Osteoblast (primary cell): ENCODE data around the gene SLIT3. TPM values are rescaled to one million over a fixed set of nuclear protein-coding genes. Genes with fewer than 3 reads are reported as not detected.

Source experiments
- DNase-seq: peaks from one replicate; pipeline ENCODE4 v3.0.0; 2011; ENCODE audit warnings: low spot score, mixed read lengths; ENCODE audit not compliant: insufficient read length; ENCODE audit errors: missing footprints
- H2AFZ ChIP-seq: 2 replicates; pipeline ENCODE4 v1.6.0; 2011; ENCODE audit warnings: mild to moderate bottlenecking, low read length
- H3K27ac ChIP-seq: 2 replicates; pipeline ENCODE4 v1.5.1; 2011; ENCODE audit warnings: mild to moderate bottlenecking, low read depth, low read length, moderate library complexity
- H3K27me3 ChIP-seq: 2 replicates; pipeline ENCODE4 v1.6.0; 2012; ENCODE audit warnings: mild to moderate bottlenecking, control low read depth, inconsistent platforms, low read length, moderate library complexity; ENCODE audit not compliant: insufficient read depth
- H3K36me3 ChIP-seq: 2 replicates; pipeline ENCODE4 v1.5.1; 2011; ENCODE audit warnings: mild to moderate bottlenecking, low read length, control low read depth, moderate library complexity; ENCODE audit not compliant: insufficient read depth
- H3K4me1 ChIP-seq: 2 replicates; pipeline ENCODE4 v1.5.1; 2011; ENCODE audit warnings: mild to moderate bottlenecking, low read length, control low read depth, moderate library complexity; ENCODE audit not compliant: insufficient read depth
- H3K4me2 ChIP-seq: 2 replicates; pipeline ENCODE4 v1.6.0; 2011; ENCODE audit warnings: mild to moderate bottlenecking, low read length; ENCODE audit not compliant: insufficient read depth
- H3K4me3 ChIP-seq: fragments of 200-600 bp; sonication (generic); 3 replicates; pipeline ENCODE4 v1.5.1; 2012; ENCODE audit warnings: mild to moderate bottlenecking, low read length, inconsistent platforms; ENCODE audit not compliant: insufficient read depth
- H3K79me2 ChIP-seq: 2 replicates; pipeline ENCODE4 v1.6.0; 2012; ENCODE audit warnings: mild to moderate bottlenecking, low read length, control low read depth, inconsistent platforms; ENCODE audit not compliant: insufficient read depth
- H3K9me3 ChIP-seq: 2 replicates; pipeline ENCODE4 v1.5.1; 2011; ENCODE audit warnings: low read depth, low read length, control low read depth
- H4K20me1 ChIP-seq: 2 replicates; pipeline ENCODE4 v1.6.0; 2012; ENCODE audit warnings: mild to moderate bottlenecking, low read length, control low read depth; ENCODE audit not compliant: insufficient read depth
- total RNA-seq: library from RNA; depleted of rRNA; stranded (reverse); fragments of >200 nt; gene quantifications from 2 replicates; pipeline ENCODE4 v1.2.3, GENCODE V29; 2012
- TF ChIP-seq, protein P1 (sequence below): IDR thresholded peaks from 2 replicates; pipeline ENCODE4 v1.5.1; 2011; ENCODE audit warnings: mild to moderate bottlenecking, low read depth, low read length, moderate library complexity; ENCODE audit errors: extremely low read depth

Gene SLIT3
- total RNA-seq, 1 donor: 37.6 TPM

DNA sequence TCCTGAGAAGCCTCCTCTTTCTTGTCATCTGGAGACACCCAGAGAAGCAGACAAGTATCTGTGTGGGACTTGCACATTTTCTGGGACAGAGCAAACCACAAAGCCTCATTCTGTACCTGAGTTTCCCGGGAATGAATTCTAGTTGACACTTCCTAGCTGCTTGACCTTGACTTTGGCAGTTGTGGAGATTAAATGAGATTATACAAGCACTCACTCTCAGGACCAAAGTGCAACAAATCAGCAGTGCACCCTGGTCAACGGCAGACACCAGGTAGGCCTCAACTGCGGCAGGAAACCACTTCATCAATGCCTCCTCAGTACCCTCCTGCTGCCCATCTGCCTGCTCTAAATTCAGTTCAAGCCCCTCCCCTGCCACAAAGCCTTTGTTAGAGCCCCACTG lies 607.1 kb downstream of the SLIT3 start:
- H3K4me1 ChIP-seq: no peaks in the 10 kb centered on the region
- no peak overlapping the region for H2AFZ ChIP-seq
- no peak overlapping the region for H3K4me2 ChIP-seq
- H3K4me3 ChIP-seq: no peak overlapping the region
- no peaks in the 10 kb centered on the region for H3K36me3 ChIP-seq
- no peaks in the 10 kb centered on the region for H3K9me3 ChIP-seq
- no peak for DNase-seq
- no peaks in the 10 kb centered on the region for H3K27me3 ChIP-seq
- H3K27ac ChIP-seq: no peak overlapping the region
- no peaks in the 10 kb centered on the region for H4K20me1 ChIP-seq
- H3K79me2 ChIP-seq: no peaks in the 10 kb centered on the region
- TF ChIP-seq, protein P1, sequence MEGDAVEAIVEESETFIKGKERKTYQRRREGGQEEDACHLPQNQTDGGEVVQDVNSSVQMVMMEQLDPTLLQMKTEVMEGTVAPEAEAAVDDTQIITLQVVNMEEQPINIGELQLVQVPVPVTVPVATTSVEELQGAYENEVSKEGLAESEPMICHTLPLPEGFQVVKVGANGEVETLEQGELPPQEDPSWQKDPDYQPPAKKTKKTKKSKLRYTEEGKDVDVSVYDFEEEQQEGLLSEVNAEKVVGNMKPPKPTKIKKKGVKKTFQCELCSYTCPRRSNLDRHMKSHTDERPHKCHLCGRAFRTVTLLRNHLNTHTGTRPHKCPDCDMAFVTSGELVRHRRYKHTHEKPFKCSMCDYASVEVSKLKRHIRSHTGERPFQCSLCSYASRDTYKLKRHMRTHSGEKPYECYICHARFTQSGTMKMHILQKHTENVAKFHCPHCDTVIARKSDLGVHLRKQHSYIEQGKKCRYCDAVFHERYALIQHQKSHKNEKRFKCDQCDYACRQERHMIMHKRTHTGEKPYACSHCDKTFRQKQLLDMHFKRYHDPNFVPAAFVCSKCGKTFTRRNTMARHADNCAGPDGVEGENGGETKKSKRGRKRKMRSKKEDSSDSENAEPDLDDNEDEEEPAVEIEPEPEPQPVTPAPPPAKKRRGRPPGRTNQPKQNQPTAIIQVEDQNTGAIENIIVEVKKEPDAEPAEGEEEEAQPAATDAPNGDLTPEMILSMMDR: no peak

DNA sequence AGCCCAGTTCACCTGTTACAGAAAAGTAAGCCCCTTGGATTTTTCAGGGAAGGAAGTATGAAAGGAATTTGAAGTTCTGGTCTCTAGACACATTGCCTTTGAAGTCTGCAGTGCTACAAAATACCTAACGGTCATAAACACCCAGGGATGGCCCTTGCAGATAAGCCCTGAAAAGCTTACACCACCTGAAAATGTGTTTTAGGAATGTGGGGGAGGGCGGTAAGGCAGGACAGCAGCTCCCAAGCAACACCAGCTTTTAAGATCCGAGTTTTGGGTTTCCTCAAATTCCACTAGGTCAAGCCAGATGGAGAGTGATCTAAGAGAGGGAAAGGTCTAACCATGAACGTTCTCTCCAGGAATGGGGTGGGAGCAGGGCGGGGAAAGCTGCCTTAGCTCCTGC lies 607.6 kb downstream of the SLIT3 start:
- Histone ChIP-seq H3K79me2 (no peaks in the 10 kb centered on the region), H3K4me3 (no peak overlapping the region), H3K9me3 (no peaks in the 10 kb centered on the region), H3K27ac (no peak overlapping the region), H3K27me3 (no peaks in the 10 kb centered on the region), H2AFZ (no peak overlapping the region), H3K4me2 (no peak overlapping the region), H4K20me1 (no peaks in the 10 kb centered on the region), H3K4me1 (no peaks in the 10 kb centered on the region), H3K36me3 (no peaks in the 10 kb centered on the region)
- TF ChIP-seq, protein P1: no peak
- DNase-seq: no peak

DNA sequence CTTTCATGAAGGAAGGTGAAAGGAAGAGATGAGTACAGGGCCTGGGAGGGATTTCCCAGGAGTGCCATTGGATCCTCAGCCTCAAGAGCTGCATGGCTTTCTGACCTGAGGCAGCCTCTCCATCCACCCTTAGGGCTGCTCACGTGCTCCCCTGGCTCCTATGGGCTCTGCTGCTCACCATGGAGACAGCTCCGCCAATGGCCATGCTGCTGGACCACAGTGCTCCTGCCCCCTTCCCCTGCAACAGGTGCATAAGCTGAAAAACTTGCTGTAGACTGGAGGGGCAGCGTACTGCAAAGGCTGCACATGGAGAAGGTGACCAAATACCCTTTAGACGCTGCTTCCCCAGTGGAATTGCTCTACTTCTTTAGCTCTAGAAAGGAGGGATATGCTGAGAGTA lies 609.0 kb downstream of the SLIT3 start:
- DNase-seq: no peak
- no peaks in the 10 kb centered on the region for H3K27me3 ChIP-seq
- no peak overlapping the region for H3K27ac ChIP-seq
- no peaks in the 10 kb centered on the region for H4K20me1 ChIP-seq
- no peak overlapping the region for H3K4me2 ChIP-seq
- no peaks in the 10 kb centered on the region for H3K79me2 ChIP-seq
- H2AFZ ChIP-seq: no peak overlapping the region
- TF ChIP-seq, protein P1: no peak
- no peak overlapping the region for H3K4me3 ChIP-seq
- no peaks in the 10 kb centered on the region for H3K4me1 ChIP-seq
- H3K36me3 ChIP-seq: no peaks in the 10 kb centered on the region
- H3K9me3 ChIP-seq: no peaks in the 10 kb centered on the region

DNA sequence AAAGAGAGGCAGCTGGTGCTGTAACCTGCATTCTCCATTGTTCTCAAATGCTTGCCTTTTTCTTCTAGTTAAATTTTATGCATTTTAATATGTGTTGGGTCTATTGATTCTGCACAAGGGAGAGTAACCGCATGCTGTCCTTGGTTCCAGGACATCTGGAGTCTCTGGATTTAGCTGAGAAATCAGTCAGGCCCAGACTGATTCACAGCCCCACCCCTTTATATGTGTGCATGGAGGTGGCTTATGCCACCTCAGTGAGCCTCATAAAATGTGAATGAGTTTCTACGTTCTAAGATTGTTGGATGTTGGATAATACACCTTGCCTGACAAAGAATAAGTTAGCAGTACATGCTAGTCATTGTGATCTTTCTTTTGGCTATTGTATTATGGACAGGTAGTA lies 611.7 kb downstream of the SLIT3 start:
- TF ChIP-seq, protein P1: no peak
- H3K27me3 ChIP-seq: no peaks in the 10 kb centered on the region
- no peaks in the 10 kb centered on the region for H3K9me3 ChIP-seq

More for the DNA sequence above, 611.7 kb downstream of the SLIT3 start:
- H3K27ac ChIP-seq: no peak overlapping the region
- H4K20me1 ChIP-seq: no peaks in the 10 kb centered on the region
- no peak overlapping the region for H3K4me3 ChIP-seq
- DNase-seq: no peak
- H3K4me2 ChIP-seq: no peak overlapping the region
- no peaks in the 10 kb centered on the region for H3K4me1 ChIP-seq
- H3K79me2 ChIP-seq: no peaks in the 10 kb centered on the region
- H3K36me3 ChIP-seq: no peaks in the 10 kb centered on the region
- no peak overlapping the region for H2AFZ ChIP-seq
